WERI-Rb-1 (cell line): ENCODE measurements around the gene ADIPOR2.

Source experiments
- DNase-seq: peaks from one replicate; pipeline ENCODE4 v3.0.0-alpha.2; 2020
- H3K27ac ChIP-seq: fragments of 250-450 bp; sonication (Bioruptor Pico); 2 replicates; pipeline ENCODE4 v1.5.1; 2020; ENCODE audit warnings: mild to moderate bottlenecking, moderate library complexity
- H3K27me3 ChIP-seq: fragments of 250-450 bp; sonication (Bioruptor Pico); 2 replicates; pipeline ENCODE4 v1.5.1; 2021; ENCODE audit warnings: mild to moderate bottlenecking, low read depth, moderate library complexity; ENCODE audit not compliant: insufficient read depth, severe bottlenecking
- H3K36me3 ChIP-seq: fragments of 250-450 bp; sonication (Bioruptor Pico); 2 replicates; pipeline ENCODE4 v1.5.1; 2020; ENCODE audit warnings: mild to moderate bottlenecking, moderate library complexity
- H3K4me3 ChIP-seq: 2 replicates; pipeline ENCODE4 v1.5.1; 2011; ENCODE audit warnings: low read depth, mild to moderate bottlenecking, control low read depth, low read length
- H3K9me3 ChIP-seq: fragments of 250-450 bp; sonication (Bioruptor Pico); 2 replicates; pipeline ENCODE4 v1.5.1; 2021; ENCODE audit warnings: mild to moderate bottlenecking, moderate library complexity; ENCODE audit not compliant: severe bottlenecking
- CTCF ChIP-seq: IDR thresholded peaks from 2 replicates; pipeline ENCODE4 v1.5.1; 2011; ENCODE audit warnings: low read depth, mild to moderate bottlenecking, control low read depth, inconsistent platforms, low read length

Gene ADIPOR2

GRCh38 chr12:1830981-1831963 lies 140.4 kb downstream of the ADIPOR2 start:
- Histone ChIP-seq H3K4me3 (no peak overlapping the region), H3K9me3 (no peaks in the 10 kb centered on the region), H3K27me3 (no peaks in the 10 kb centered on the region), H3K27ac (no peak overlapping the region), H3K36me3 (no peaks in the 10 kb centered on the region)
- DNase-seq, result no peak
- no peak for TF ChIP-seq CTCF

- TF ChIP-seq CTCF, result no peak
- no peaks in the 10 kb centered on the region for H3K27me3 ChIP-seq
- H3K9me3 ChIP-seq, result no peaks in the 10 kb centered on the region
- no peaks in the 10 kb centered on the region for H3K36me3 ChIP-seq
- no peak for DNase-seq
- H3K27ac ChIP-seq, result no peak overlapping the region
- no peak overlapping the region for H3K4me3 ChIP-seq
Measured at GRCh38 chr12:1832801-1833595, 142.1 kb downstream of the ADIPOR2 start.

- H3K27ac ChIP-seq, result no peak overlapping the region
- DNase-seq, result no peak
- H3K27me3 ChIP-seq, result no peaks in the 10 kb centered on the region
Measured at GRCh38 chr12:1833596-1834028, 142.7 kb downstream of the ADIPOR2 start.

GRCh38 chr12:1834186-1834925 lies 143.5 kb downstream of the ADIPOR2 start:
- Histone ChIP-seq H3K27me3 (no peaks in the 10 kb centered on the region), H3K36me3 (no peaks in the 10 kb centered on the region), H3K9me3 (no peaks in the 10 kb centered on the region), H3K27ac (no peak overlapping the region), H3K4me3 (no peak overlapping the region)
- no peak for DNase-seq
- TF ChIP-seq CTCF, result no peak

More at GRCh38 chr12:1833596-1834028, 142.7 kb downstream of the ADIPOR2 start:
- Histone ChIP-seq H3K4me3 (no peak overlapping the region), H3K36me3 (no peaks in the 10 kb centered on the region), H3K9me3 (no peaks in the 10 kb centered on the region)
- no peak for TF ChIP-seq CTCF

- TF ChIP-seq CTCF, result no peak
- no peak for DNase-seq
- Histone ChIP-seq H3K9me3 (no peaks in the 10 kb centered on the region), H3K27me3 (no peaks in the 10 kb centered on the region), H3K4me3 (no peak overlapping the region), H3K27ac (no peak overlapping the region), H3K36me3 (no peaks in the 10 kb centered on the region)
Measured at GRCh38 chr12:1835211-1836131, 144.6 kb downstream of the ADIPOR2 start.
